Stomach (tissue), 4 donors: Measurements from ENCODE around the gene PVR.

Source experiments
- POLR2A ChIP-seq, 4 donors: fragments of 450-650 bp; IDR thresholded peaks; one replicate each; pipeline ENCODE4 v1.6.1; 2016; ENCODE audit warnings: antibody characterized with exemption in 4 of 4, control low read depth in 2 of 4, mild to moderate bottlenecking in 1 of 4, moderate library complexity in 1 of 4
- POLR2AphosphoS5 ChIP-seq, 3 donors: sonication (generic); formaldehyde crosslinking; IDR thresholded peaks; one replicate each; pipeline ENCODE4 v1.6.1; 2016; ENCODE audit warnings: antibody characterized with exemption in 3 of 3

DNA sequence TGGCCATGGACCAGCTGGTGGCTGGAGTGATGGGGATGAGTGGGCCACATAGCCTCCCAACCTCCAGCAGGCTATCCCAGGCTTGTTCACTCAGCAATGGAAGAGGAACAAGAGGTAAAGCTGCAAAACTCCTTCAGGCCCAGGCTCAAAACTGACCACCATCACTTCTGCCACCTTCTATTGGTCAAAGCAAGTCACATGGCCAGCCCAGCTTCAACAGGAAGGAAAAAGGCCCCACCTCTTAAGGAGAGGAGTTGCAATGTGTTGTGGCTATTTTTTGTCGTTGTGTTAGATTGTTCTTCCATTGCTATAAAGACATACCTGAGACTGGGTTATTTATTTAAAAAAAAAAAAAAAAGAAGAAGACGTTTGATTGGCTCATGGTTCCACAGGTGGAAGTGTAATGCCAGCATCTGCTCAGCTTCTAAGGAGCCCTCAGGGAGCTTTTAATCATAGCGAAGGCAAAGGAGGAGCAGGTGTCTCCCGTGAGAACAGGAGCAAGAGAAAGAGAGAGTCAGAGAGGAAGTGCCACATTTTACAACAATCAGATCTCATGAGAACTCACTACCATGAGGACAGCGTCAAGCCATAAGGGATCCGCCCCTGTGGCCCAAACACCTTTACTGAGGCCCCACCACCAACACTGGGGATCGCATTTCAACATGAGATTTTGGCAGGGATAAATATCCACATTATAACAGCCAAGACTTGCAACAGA lies 24.9 kb upstream of the PVR start:
- TF ChIP-seq POLR2AphosphoS5 (IDR thresholded peaks at IDR 0.05) (no peak), POLR2A (IDR thresholded peaks at IDR 0.05) (no peak)
